ENCODE data around the gene NOP9. TPM values are rescaled to one million over a fixed set of nuclear protein-coding genes. Genes with fewer than 3 reads are reported as not detected.
A peak's percentile ranks its signal among the peaks of the same experiment; 100 is the strongest.

Gene NOP9
- total RNA-seq, 6 experiments from 2014 or later, result 25.4 to 31.1 (median 28.1) TPM

- no peak for DNase-seq
- no peak overlapping the region for H3K4me3 Mint-ChIP-seq
- no peak for TF ChIP-seq CTCF (IDR thresholded peaks at IDR 0.05)
- H3K4me1 Mint-ChIP-seq (ENCODE audit: low read depth), result peaks cover 18% of the 10 kb centered on the region
- H3K27ac Mint-ChIP-seq, result no peak overlapping the region
- H3K27me3 Mint-ChIP-seq (ENCODE audit: insufficient read depth), result peaks cover 20% of the 10 kb centered on the region
- H3K9me3 Mint-ChIP-seq, result no peaks in the 10 kb centered on the region
- no peaks in the 10 kb centered on the region for H3K36me3 Mint-ChIP-seq (ENCODE audit: low read depth)
These were observed 31.5 kb downstream of the NOP9 start for GRCh38 chr14:24330973-24331674.

GRCh38 chr14:24331731-24332267 lies 32.1 kb downstream of the NOP9 start:
- peaks cover 25% of the 10 kb centered on the region for H3K27me3 Mint-ChIP-seq (ENCODE audit: insufficient read depth)

GRCh38 chr14:24332268-24332993 lies 32.8 kb downstream of the NOP9 start:
- peak; percentile 81 for TF ChIP-seq CTCF (IDR thresholded peaks at IDR 0.05)
- peaks cover 29% of the 10 kb centered on the region for H3K27me3 Mint-ChIP-seq (ENCODE audit: insufficient read depth)
- H3K27ac Mint-ChIP-seq, result no peak overlapping the region
- peaks cover 18% of the 10 kb centered on the region for H3K4me1 Mint-ChIP-seq (ENCODE audit: low read depth)
- DNase-seq, result peak; percentile 39
- H3K36me3 Mint-ChIP-seq (ENCODE audit: low read depth), result no peaks in the 10 kb centered on the region
- no peaks in the 10 kb centered on the region for H3K9me3 Mint-ChIP-seq
- H3K4me3 Mint-ChIP-seq, result peak overlapping the region; percentile 44; the same call in 1 of the 2 replicates

More at GRCh38 chr14:24331731-24332267, 32.1 kb downstream of the NOP9 start:
- Mint-ChIP-seq H3K9me3 (no peaks in the 10 kb centered on the region), H3K36me3 (ENCODE audit: low read depth) (no peaks in the 10 kb centered on the region), H3K4me3 (peak overlapping the region; percentile 44; the same call in 1 of the 2 replicates), H3K4me1 (ENCODE audit: low read depth) (peaks cover 18% of the 10 kb centered on the region), H3K27ac (no peak overlapping the region)
- no peak for DNase-seq
- no peak for TF ChIP-seq CTCF (IDR thresholded peaks at IDR 0.05)

- H3K27ac Mint-ChIP-seq, result no peak within 1 kb of the TSS
- no peak for DNase-seq
- peaks cover 45% of the 10 kb centered on the region for H3K27me3 Mint-ChIP-seq (ENCODE audit: insufficient read depth)
- no peaks in the 10 kb centered on the region for H3K9me3 Mint-ChIP-seq
- H3K4me3 Mint-ChIP-seq, result peak within 1 kb of the TSS; percentile 87
- H3K36me3 Mint-ChIP-seq (ENCODE audit: low read depth), result no peaks in the 10 kb centered on the region
- no peak for TF ChIP-seq CTCF (IDR thresholded peaks at IDR 0.05)
- H3K4me1 Mint-ChIP-seq (ENCODE audit: low read depth), result peaks cover 18% of the 10 kb centered on the region
These were observed 35.0 kb downstream of the NOP9 start, which contains the start of gene ADCY4 for GRCh38 chr14:24334431-24335291. Gene ADCY4 (minus strand): TSS chr14:24335071. CDS start chr14:24334652, 419 bp downstream.
